Loucy (cell line): ENCODE data around the gene PTPN9.

Experiments used
- H2AFZ ChIP-seq: fragments of 200-600 bp; sonication (generic); 2 replicates; pipeline ENCODE4 v1.6.0; 2016; ENCODE audit warnings: antibody characterized with exemption, mild to moderate bottlenecking, low read length, moderate library complexity
- H3F3A ChIP-seq: fragments of 200-600 bp; 2 replicates; pipeline ENCODE4 v1.6.0; 2016; ENCODE audit warnings: antibody characterized with exemption, low read depth, mild to moderate bottlenecking
- H3K27me3 ChIP-seq: fragments of 200-600 bp; sonication (generic); 2 replicates; pipeline ENCODE4 v1.6.1; 2014; ENCODE audit warnings: low read length, mild to moderate bottlenecking; ENCODE audit not compliant: insufficient read depth, poor library complexity, severe bottlenecking
- H3K36me3 ChIP-seq: fragments of 200-600 bp; sonication (generic); 2 replicates; pipeline ENCODE4 v1.6.1; 2016; ENCODE audit warnings: low read length; ENCODE audit not compliant: insufficient read depth
- H3K4me1 ChIP-seq: fragments of 200-600 bp; sonication (generic); 2 replicates; pipeline ENCODE4 v1.5.1; 2014; ENCODE audit warnings: low read length, mild to moderate bottlenecking; ENCODE audit not compliant: insufficient read depth, poor library complexity, severe bottlenecking
- H3K4me2 ChIP-seq: fragments of 200-600 bp; sonication (generic); 2 replicates; pipeline ENCODE4 v1.6.0; 2014; ENCODE audit warnings: antibody characterized with exemption, low read length, low read depth, mild to moderate bottlenecking; ENCODE audit not compliant: poor library complexity, severe bottlenecking
- H3K4me3 ChIP-seq: fragments of 200-600 bp; sonication (generic); 2 replicates; pipeline ENCODE4 v1.5.1; 2014; ENCODE audit warnings: low read length, mild to moderate bottlenecking, mixed read lengths; ENCODE audit not compliant: poor library complexity, severe bottlenecking
- H3K79me2 ChIP-seq: fragments of 200-600 bp; sonication (generic); 2 replicates; pipeline ENCODE4 v1.6.1; 2014; ENCODE audit warnings: low read length; ENCODE audit not compliant: insufficient read depth
- H3K9ac ChIP-seq: fragments of 200-600 bp; sonication (generic); 2 replicates; pipeline ENCODE4 v1.6.0; 2014; ENCODE audit warnings: mild to moderate bottlenecking, low read depth, low read length, moderate library complexity; ENCODE audit not compliant: poor library complexity, severe bottlenecking
- H3K9me2 ChIP-seq: fragments of 200-600 bp; sonication (generic); replicated peaks from 2 replicates; pipeline ENCODE4 v1.6.1; 2016; ENCODE audit warnings: low read depth, low read length, mixed read lengths
- H3K9me3 ChIP-seq: fragments of 200-600 bp; sonication (generic); 2 replicates; pipeline ENCODE4 v1.6.1; 2014; ENCODE audit warnings: mild to moderate bottlenecking, antibody characterized with exemption, low read length, low read depth; ENCODE audit not compliant: insufficient read depth
- H4K20me1 ChIP-seq: fragments of 200-600 bp; sonication (generic); 2 replicates; pipeline ENCODE4 v1.6.0; 2014; ENCODE audit warnings: antibody characterized with exemption, low read length, mild to moderate bottlenecking; ENCODE audit not compliant: insufficient read depth, poor library complexity, severe bottlenecking
- EZH2phosphoT487 ChIP-seq: fragments of 200-600 bp; IDR thresholded peaks from 2 replicates; pipeline ENCODE4 v1.6.1; 2018; ENCODE audit warnings: antibody characterized with exemption, mild to moderate bottlenecking, moderate library complexity, borderline replicate concordance
- TF ChIP-seq, protein P1 (sequence below): fragments of 200-600 bp; sonication (generic); conservative IDR thresholded peaks from 2 replicates; pipeline ENCODE4 v1.5.1; 2014; ENCODE audit warnings: mild to moderate bottlenecking, antibody characterized with exemption, low read length

The PTPN9 gene

DNA sequence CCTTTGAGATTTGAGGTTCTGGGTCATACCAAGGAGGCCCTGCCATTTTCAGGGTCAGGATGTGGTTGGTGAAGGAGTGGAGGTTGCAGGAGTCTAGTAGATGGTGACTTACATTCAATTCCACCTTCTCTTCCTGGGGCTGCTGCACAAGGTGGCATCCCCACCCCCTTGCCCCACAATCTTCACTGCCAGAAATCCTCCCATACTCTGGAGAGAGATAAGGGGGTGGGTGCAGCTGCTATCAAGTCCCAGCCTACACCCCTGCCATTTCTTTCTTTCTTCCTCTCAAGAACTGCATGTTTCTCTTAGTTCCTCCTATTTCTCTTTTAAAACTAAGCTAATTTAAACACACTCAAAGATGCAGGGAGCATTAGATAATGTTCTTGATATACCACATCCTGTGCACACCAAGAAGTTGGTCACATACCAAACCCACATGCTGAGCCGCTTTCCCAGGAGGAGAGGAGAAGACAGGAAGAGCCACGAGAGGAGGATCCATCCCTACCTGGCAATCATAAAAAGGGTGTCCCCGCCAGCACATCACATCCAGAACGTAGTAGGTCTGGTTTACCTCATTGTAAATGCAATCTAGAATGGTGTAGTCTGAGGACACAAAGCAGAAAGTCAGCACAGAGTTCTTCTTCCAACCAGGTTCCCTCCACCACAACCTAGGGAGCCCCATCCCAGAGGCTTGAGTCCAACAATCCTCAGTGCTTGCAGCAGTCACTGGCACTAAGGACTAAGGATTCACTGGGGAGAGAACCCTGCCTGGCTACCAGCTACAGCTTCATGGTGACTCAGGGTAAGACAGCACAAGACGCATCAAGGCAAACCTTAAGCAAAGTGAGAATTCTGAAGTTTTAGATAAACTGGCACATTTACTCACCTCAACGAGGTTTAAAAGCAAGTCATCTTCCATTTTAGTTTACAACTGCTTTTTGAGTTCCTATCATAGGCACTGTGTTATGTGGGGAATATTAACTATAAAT, 27.9 kb upstream of the PTPN9 start:
- Histone ChIP-seq H3K4me3 (peak overlapping the region; percentile 56), H3K27me3 (no peaks in the 10 kb centered on the region), H3K9me2 (no peaks in the 10 kb centered on the region), H3F3A (peaks cover 15% of the 10 kb centered on the region), H3K9ac (peak overlapping the region; percentile 62), H4K20me1 (no peaks in the 10 kb centered on the region), H2AFZ (peak overlapping the region; percentile 3; the same call in 1 of the 2 replicates), H3K9me3 (no peaks in the 10 kb centered on the region), H3K4me1 (peaks cover 31% of the 10 kb centered on the region), H3K79me2 (no peaks in the 10 kb centered on the region), H3K4me2 (peak overlapping the region; percentile 82), H3K36me3 (peaks cover 37% of the 10 kb centered on the region; the same call in 1 of the 2 replicates)
- TF ChIP-seq, protein P1, sequence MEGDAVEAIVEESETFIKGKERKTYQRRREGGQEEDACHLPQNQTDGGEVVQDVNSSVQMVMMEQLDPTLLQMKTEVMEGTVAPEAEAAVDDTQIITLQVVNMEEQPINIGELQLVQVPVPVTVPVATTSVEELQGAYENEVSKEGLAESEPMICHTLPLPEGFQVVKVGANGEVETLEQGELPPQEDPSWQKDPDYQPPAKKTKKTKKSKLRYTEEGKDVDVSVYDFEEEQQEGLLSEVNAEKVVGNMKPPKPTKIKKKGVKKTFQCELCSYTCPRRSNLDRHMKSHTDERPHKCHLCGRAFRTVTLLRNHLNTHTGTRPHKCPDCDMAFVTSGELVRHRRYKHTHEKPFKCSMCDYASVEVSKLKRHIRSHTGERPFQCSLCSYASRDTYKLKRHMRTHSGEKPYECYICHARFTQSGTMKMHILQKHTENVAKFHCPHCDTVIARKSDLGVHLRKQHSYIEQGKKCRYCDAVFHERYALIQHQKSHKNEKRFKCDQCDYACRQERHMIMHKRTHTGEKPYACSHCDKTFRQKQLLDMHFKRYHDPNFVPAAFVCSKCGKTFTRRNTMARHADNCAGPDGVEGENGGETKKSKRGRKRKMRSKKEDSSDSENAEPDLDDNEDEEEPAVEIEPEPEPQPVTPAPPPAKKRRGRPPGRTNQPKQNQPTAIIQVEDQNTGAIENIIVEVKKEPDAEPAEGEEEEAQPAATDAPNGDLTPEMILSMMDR: no peak
- no peak for TF ChIP-seq EZH2phosphoT487

DNA sequence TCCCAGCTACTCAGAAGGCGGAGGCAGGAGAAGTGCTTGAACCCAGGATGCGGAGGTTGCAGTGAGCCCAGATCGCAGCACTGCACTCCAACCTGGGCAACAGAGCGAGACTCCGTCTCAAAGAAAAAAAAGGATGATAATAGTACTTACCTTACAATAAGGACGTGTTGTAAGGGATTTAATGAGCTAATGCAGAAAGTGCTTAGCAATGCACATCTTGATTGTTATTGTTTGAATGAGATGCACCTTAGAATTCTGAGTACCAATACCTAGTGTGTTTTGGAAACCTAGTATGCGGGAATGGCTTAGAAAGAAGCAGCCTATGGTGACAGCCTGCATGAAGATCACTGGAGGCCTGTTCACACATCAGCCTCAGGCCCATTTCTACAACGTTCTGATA, 26.9 kb upstream of the PTPN9 start:
- peaks cover 31% of the 10 kb centered on the region for H3K4me1 ChIP-seq
- no peaks in the 10 kb centered on the region for H3K9me3 ChIP-seq
- peak overlapping the region; percentile 62 for H3K9ac ChIP-seq
- H3K36me3 ChIP-seq: peaks cover 39% of the 10 kb centered on the region; the same call in 1 of the 2 replicates
- TF ChIP-seq, protein P1: no peak
- no peak for TF ChIP-seq EZH2phosphoT487
- H3F3A ChIP-seq: peaks cover 15% of the 10 kb centered on the region
- no peaks in the 10 kb centered on the region for H3K27me3 ChIP-seq
- no peaks in the 10 kb centered on the region for H3K9me2 ChIP-seq
- H3K4me2 ChIP-seq: peak overlapping the region; percentile 82
- no peak overlapping the region for H2AFZ ChIP-seq
- H4K20me1 ChIP-seq: no peaks in the 10 kb centered on the region
- no peaks in the 10 kb centered on the region for H3K79me2 ChIP-seq
- peak overlapping the region; percentile 56 for H3K4me3 ChIP-seq

DNA sequence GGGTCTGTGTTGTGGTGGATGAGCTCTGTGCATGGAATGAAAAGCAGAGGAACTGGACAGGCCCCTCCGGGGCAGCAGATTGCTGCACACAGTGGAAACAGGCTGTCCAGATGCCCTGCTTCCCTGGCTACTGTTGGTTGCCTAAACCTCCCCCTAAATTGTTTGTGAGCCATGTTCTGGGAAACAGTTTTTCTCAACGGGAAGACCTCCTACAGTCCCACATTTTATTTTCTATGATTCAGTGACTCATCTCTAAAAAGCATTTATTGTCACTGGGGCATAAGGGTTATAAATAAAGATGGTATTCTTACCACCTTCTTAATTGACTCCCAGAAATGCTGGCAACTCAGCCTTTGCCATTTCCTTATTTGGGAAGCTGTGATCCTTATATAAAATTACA, 20.3 kb upstream of the PTPN9 start:
- H3F3A ChIP-seq: no peaks in the 10 kb centered on the region
- no peak overlapping the region for H2AFZ ChIP-seq
- H3K4me2 ChIP-seq: no peak overlapping the region
- H3K36me3 ChIP-seq: peaks cover 39% of the 10 kb centered on the region; the same call in 1 of the 2 replicates
- no peaks in the 10 kb centered on the region for H3K9me2 ChIP-seq
- no peaks in the 10 kb centered on the region for H3K9me3 ChIP-seq
- no peaks in the 10 kb centered on the region for H3K27me3 ChIP-seq
- H3K4me1 ChIP-seq: no peaks in the 10 kb centered on the region
- no peaks in the 10 kb centered on the region for H3K79me2 ChIP-seq
- no peak overlapping the region for H3K4me3 ChIP-seq
- TF ChIP-seq, protein P1: no peak
- no peak for TF ChIP-seq EZH2phosphoT487
- no peaks in the 10 kb centered on the region for H4K20me1 ChIP-seq
- no peak overlapping the region for H3K9ac ChIP-seq
